AG08396 (cell line): ENCODE data around the gene DHX40.
"Not testable (repeated sequence)": the region's sequence is repeated elsewhere in the genome, so short reads cannot be mapped to it uniquely, and the experiment has no call there.

Experiments used
- DNase-seq: peaks from one replicate; pipeline ENCODE4 v3.0.0; 2012; ENCODE audit warnings: low spot score, mixed read lengths

DHX40 gene

DNA sequence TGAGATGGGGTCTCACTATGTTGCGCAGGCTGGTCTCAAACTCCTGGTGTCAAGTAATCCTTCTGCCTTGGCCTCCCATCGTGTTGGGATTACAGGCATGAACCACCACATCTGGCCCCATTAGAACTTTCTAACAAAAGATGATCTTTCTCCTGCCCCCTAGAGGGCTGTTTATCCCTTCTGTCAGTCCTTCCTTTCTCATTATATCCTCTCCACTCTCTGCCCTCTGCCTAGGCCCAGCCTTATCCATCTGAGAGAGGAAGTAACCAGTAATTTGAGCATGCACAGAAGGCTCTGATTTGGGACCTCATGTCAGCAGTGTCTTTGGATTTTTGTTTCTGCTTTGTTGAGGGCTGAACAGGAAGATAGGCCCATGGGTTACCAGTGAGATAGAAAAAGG, 4.4 kb upstream of the DHX40 start:
- DNase-seq = peak; percentile 22

DNA sequence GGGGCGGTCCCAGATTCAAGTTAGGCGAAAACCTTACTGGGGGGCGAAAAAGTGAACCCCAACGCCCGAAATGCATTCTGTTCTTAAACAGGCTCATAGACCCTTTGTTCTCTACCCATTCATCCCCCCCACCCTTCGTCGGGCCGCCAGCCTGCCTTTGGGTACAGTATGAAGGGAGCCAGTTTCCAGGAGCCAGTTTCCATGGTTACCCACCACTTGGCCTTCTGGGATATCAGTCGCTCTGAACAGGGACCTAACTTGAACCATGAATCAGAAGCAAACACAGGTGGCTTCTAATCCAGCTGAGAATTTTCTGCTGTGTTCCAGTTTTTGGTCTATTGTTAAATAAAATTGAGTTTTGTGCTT, 532 bp downstream of the DHX40 start:
- DNase-seq = peak; percentile 84

DNA sequence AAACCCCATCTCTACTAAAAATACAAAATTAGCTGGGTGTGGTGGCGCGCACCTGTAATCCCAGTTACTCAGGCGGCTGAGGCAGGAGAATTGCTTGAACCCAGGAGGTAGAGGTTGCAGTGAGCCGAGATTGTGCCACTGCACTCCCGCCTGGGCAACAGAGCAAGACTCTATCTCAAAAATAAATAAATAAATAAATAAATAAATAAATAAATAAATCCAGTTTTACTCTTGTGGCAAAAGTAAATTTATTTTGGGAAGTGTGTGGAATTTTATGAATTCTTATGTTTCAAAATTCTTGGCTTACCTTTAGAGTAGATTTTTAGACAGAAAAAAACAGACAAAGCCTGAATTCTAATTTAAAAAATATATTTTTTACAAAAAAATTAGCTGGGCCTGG, 3.7 kb downstream of the DHX40 start:
- DNase-seq = not testable (repeated sequence)

DNA sequence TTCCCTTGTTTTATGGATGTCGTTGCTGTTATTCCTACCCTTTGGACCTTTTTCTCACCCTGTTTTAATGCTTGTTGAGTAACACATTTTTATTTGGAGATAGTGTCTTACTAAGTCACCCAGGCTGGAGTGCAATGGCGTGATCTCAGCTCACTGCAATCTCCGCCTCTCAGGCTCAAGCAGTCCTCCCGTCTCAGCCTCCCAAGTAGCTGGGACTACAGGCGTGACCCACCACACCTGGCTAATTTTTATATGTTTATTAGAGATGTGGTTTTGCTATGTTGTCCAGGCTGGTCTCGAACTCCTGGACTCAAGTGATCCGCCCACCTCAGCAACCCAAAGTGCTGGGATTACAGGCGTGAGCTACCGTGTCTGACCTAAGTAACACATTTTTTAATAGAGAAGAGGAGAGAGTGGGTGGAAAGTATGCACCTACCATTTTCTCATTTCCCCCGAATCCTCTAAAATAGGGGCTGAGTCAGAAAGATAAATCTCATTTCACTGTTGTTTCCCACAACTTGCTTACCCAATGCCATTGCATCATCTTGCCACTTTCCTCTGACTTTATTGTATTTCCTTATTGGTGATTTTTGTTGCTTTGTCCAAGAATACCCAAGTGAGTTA, 7.0 kb downstream of the DHX40 start:
- DNase-seq = no peak

DNA sequence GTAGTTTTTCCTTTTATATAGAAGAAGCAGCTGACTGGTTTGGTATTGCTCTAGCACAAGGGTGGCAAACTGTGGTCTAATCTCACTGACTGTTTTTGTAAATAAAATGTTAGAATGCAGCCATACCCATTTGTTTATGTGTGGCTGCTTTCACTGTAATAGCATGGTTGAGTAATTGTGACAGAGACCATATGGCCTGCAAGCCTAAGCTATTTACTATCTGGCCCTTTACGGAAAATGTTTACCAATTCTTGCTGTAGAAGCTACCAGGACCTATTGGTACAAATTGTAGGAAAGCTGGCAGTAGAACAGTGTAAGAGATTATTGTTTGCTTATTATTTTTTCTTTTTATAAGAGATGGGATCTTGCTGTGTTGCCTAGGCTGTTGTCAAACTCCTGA, 18.8 kb downstream of the DHX40 start:
- DNase-seq = not testable (repeated sequence)

DNA sequence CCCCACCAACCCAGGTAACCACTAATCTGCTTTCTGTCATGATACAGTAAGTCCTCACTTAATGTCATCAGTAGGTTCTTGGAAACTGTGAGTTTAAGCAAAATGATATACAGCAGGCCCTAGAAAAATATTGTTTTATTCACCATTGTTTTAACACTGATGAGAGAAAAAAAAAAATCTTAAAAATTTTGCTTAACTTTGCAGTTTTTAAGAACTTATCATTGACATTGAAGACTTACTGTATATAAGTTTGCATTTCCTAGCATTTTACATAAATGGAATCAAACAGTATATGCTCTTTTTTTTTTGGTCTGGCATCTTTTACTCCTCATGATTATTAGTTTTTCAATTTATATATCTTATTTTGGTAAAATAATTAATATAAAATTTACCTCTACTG, 34.8 kb downstream of the DHX40 start:
- DNase-seq = no peak

DNA sequence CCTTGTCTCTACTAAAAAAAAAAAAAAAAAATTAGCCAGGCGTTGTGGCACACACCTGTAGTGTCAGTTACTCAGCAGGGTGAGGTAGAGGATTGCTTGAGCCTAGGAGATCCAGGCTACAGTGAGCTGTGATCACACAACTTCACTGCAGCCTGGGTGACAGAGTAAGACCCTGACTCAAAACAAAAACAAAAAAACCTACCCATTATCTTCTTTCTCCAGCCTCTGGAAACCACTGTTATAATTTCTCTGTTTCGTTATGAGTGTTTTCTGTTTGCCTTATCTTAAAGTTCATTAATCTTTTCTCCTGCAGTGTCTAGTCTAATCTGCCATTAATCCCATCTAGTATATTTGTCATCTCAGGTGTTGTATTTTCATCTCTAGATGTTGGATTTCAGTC, 35.7 kb downstream of the DHX40 start:
- DNase-seq = no peak

DNA sequence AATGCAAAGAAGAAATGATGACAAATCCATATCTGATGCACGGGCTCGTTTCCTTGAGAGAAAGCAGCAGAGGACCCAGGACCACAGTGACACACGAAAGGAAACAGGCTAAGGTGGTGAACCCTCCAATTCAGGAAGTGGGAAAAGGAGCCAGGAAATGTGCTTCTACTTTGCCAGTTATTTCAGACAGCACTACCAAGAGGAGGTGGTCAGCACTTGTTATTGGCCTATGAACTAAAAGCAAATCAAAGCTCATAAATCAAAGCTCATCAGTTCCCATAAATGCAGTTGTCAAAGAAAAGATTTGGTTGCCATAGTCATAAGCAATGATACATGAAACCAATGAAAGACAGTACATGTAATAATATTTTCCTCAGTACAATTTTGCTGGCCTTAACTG, 41.7 kb downstream of the DHX40 start:
- no peak for DNase-seq

DNA sequence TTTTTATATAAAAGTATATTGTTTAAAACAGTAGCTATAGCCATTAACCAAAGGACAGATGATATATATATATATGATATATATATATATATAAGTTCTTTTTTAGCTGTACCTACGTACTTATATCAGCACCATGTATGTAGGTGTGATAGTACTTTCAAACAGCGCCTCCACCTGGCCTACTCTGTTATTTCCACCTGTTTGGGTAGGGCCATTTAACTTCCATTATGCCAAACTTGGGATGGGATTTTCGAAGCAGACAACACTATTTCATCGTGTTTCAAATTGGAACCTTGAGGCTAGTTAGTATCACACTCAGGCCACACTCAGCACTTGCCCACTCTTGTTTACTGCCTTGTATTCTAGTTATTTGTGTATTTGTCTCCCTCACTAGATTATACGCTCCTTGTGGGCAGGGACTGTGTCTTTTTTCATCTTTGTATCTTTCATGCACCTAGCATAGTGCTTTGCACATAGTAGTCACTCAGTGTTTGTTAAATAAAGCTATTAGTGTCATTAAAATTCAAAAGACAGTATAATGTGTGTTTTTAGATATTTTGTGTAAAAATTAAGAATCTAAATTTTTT, 42.5 kb downstream of the DHX40 start:
- no peak for DNase-seq

DNA sequence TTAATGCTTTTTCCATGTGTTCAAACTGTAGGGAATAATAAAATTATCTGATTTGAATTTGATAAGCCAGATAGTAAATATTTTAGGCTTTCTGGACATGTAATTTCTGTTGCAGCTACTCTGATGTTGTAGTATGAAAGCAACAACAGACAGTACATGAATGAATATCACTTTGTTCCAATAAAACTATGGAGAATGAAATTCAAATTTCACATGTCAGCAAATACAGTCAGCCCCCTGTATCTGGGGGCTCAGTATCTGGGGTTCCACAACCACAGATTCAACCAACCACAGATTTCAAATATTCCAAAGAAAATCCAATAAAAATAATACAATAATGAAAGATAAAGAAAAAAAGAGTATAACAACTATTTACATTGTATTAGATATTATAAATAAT, 46.1 kb downstream of the DHX40 start:
- DNase-seq = no peak

DNA sequence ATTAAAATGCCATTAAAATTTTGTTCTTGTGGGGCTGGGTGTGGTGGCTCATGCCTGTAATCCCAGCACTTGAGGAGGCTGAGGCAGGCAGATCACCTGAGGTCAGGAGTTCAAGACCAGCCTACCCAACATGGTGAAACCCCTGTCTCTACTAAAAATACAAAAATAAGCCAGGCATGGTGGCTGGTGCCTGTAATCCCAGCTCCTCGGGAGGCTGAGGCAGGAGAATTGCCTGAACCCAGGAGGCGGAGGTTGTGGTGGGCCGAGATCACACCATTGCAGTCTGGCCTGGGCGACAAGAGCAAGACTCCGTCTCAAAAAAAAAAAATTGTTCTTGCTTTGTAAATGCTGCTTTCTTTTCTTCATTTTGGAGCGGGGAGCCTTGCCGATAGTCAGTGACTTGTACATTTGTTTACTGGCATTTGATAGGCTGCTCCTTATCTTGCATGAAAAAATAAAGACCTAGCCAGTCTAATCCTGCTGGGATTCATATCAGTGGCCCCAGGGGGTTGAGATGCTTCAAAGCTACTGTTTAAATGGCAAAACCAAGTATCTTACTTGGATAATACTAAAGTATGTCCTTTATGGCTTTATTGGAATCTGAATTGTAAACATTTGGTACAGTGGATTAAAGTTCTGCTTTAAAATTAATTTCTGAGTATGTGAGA, 51.0 kb downstream of the DHX40 start:
- DNase-seq = no peak

DNA sequence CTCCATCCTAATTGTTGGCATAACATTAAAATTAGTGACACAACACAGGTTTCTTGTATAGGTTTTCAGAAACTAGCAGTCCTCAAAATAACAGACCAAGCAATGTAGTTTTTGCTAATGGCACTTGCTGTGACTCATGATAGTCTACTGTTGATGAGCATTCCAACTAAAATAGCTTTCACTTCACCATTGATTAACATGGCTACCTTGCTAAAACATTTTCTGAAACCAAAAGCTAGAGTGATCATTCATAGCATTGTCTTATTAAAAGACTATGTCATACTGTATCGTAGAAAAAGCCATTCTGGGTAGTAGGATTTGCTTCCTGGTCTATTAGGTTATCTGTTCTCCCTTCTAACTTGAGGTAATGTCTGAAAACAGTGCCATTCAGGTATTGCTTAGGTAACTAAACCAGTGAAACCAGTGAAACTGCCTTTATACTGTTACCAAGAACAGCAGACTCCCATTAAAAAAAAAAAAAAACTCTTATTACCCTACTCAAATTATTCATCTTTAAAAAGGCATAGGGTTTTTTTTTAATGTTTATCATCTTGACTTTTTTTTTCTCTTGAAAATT, 51.8 kb downstream of the DHX40 start:
- no peak for DNase-seq

DNA sequence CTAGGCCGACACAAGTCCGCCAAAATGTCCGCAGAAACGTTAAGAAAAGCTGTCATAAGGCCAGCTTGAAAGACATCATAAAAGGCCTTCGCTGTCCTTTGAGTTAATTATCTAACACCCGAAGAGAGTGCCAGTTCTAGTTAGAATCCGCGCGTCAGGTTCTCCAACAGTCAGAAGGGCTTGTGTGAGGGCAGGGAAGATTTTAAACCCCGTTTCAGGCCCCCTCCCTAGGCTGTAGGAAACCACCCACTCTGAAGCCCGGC, 53.6 kb downstream of the DHX40 start:
- no peak for DNase-seq

DNA sequence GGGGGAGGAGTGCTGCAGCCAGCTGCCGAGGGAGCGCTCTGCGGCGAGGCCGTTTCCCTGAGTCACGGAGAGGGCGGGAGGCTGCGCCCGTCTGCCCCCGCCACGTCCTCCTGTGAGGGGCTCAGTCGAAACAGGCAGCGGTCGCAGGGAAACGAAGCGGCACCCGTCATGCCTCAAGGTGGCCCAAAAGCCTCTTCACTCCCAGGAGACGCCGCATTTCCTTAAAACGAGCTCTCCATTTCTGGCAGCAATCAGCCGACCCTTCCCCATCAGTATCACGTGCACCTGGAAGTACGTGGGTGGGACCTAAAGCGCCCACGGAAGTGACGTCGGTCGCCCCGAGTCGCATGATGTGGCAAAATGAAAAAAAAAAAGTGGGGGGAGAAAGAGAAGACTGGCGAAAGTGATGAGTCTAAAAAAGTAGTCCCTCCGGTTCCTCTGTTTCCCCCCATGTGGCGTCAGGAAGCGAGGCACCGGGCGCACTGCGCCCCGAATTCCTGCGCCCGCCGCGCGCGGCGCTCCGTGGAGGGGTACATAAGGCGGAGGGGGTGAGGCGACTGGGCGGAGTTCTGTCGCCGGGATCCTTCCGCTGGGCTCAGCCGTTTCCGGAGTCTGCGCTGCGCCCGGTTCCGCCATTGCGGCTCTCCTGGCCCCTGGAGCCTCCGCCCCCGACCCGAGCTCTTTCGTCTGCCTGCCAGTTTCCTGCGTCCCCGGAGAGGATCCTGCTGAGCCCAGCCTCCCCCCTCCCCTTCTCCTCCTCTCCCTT, 54.1 kb downstream of the DHX40 start, which contains the start of gene CLTC:
CLTC (plus strand) TSS at position 598 of the 766 bp plus-strand sequence. CDS start 237 bp downstream, outside the sequence.
- peak; percentile 91 for DNase-seq

DNA sequence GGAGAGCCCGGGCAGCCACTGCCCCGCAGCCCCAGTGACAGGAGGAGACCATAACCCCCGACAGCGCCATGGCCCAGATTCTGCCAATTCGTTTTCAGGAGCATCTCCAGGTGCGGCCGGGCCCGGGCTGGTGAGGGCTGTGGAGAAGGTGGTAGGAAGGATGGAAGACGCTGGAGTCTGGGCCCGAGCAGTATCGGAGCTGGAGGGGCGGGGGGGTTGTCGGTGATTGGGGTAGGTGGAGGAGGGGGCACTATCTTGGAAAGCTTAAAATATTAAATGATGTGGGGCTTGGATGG, 54.6 kb downstream of the DHX40 start:
- no peak for DNase-seq

DNA sequence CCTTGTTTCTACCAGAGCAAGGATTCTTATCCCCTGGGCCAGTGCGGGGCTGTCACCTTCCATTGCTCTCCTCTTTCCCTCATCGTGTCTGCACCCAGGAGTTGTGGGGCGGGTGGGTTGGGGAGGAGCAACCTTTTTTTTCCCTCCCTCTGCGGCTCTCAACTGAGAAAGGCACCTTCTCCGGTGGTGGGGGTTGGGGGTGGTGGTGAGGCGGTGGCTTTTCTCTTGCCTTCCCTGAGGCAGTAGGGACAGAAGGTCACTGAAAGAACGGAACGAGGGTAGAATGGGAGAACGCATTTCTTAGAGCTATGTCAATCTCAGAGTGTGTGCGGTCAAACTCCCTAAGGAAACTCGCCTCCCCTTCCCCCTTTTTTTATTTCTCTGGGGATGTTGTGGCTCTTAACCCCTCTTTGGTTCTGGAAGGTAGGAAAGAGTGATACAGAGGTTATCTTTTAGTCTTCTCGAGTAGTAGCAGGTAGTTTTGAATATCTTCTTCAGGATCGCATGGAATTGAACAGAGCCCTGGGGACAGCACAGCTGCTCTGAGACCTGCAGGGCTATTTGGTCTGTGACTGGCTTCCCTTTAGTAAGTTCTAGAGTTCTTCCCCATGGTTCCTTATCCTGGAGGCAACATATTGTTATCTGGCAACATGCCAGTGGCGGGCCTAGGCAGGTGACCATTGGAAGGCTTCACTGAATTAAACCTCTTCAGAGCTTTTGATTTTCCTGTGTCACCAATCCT, 55.3 kb downstream of the DHX40 start:
- peak; percentile 43 for DNase-seq

DNA sequence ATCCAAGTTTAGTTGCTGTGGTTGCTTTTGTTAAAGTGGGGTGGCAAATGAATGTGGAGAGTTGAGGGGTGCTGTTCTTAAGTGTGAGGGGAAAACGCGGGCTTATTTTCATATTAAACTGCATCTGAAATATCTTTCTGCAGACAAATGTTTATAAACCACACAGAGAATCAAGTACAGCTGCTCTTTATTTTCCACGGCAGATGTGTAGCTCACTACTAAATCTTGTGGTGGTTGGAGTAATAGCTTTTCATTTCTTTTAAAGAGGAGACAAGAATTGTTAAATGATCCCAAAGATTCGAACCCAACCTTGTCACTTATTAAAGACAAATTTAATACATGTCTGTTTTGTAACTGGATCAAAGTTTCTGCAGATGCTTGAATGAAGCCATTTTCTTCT, 56.4 kb downstream of the DHX40 start:
- DNase-seq = no peak

DNA sequence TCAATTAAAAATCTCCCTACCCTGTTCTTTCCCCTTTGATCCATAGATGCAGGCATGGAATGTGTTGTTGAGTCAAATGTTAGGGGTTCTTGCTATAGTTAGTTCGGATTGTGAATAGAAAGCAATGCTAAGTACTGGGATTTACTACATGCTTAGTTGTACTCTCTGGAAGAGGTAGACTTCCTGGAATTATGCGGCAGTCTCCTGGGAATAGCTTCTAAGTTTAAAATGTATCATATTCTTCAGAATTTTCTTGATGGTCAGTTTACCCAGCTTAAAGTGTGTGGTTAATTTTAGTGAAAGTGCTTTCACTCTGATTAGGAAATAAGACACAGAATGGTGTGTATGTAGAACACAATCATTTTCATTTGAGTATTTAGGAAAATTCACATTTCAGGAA, 57.7 kb downstream of the DHX40 start:
- no peak for DNase-seq

DNA sequence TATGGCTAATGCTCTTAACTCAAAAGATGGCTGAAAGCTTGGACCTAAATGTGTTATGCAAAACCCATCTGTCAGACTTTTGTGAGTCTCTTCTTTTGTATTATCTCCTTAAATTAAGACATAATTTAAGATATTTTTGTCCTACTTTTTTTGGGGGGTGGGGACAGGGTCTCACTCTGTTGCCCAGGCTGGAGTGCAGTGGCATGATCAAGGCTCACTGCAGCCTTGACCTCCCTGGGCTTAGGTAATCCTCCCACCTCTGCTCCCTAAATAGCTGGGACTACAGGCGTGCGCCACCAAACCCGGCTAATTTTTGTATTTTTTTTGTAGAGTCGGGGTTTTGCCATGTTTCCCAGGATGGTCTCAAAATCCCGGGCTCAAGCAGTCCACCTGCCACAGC, 61.3 kb downstream of the DHX40 start:
- DNase-seq = no peak

DNA sequence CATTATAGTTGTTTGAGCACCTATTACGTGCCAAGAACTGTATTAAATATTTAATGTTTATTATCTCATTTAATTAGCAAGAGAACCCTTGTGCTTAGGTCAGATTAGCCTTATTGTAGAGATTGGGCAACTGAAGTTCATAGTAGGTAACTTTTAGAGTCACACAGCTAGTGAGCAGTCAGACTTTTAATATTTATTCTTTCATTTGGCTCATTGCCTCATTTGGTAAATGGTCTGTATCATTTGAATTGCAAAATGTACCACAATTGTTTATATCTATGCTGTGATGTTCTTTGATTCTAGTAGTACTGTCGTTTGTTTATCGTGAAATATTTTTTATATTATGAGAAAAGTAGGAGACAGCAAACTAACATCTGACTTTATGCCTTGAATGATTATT, 61.9 kb downstream of the DHX40 start:
- no peak for DNase-seq

DNA sequence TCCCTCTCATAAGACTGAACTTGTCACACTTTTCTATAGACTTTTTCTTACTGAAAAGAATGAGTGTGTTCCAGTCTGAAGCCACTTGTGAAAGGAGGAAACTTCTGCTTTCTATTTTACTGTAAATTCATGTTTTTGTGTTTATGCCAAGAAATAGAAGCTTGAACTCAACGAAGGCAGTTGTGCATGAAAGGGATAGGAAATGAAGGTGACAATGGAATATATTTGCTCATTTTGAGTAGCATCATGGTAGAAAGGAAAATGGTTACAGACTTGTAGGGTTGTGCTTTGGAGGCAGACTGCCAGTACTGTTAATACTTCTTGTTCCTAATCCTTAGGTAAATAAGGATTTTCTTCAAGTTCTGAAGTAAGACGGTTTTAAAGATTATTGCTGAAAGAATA, 62.4 kb downstream of the DHX40 start:
- DNase-seq = no peak

DNA sequence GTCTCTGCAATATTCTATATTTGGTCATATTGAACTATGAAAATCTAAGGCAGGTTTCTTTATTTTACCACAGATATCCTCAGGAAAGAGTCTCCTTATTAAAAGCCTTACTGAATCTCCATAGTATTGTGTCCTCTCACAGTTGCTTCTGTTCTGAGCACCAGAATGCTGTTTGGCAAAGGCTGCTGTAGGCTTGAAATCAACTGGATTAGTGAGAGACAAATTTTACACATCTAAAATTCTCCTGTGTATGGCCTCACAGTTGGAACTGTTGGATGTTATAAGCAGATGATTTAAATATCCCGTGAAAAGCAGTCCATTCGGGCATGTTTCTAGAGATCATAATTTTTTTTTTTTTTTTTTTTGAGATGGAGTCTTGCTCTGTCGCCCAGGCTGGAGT, 63.8 kb downstream of the DHX40 start:
- no peak for DNase-seq
